Thoracic aorta (tissue), 2 donors: ENCODE results near the gene AK8. TPM values are rescaled to one million over a fixed set of nuclear protein-coding genes. Genes with fewer than 3 reads are reported as not detected.

ENCODE experiments used
- ATAC-seq: fragments of 150-250 bp; one replicate; pipeline ENCODE4 v1.8.0; 2017; ENCODE audit warnings: low read depth; ENCODE audit not compliant: insufficient number of reproducible peaks, low FRiP score
- DNase-seq: peaks from one replicate; pipeline ENCODE4 v3.0.0-alpha.2; 2020; ENCODE audit warnings: low spot score
- H3K27ac ChIP-seq, 2 donors: fragments of 200-600 bp; sonication (generic); 1 replicate in 1 of 2; 2 replicates in 1 of 2; pipeline ENCODE4 v1.5.1; 2016; ENCODE audit warnings: mild to moderate bottlenecking in 2 of 2, moderate library complexity in 2 of 2
- H3K27me3 ChIP-seq: fragments of 200-600 bp; sonication (generic); replicated peaks from 2 replicates; pipeline ENCODE4 v1.6.0; 2016; ENCODE audit warnings: mild to moderate bottlenecking; ENCODE audit not compliant: insufficient read depth
- H3K36me3 ChIP-seq: fragments of 200-600 bp; sonication (generic); one replicate; pipeline ENCODE4 v1.5.1; 2016
- H3K4me1 ChIP-seq, 2 donors: fragments of 200-600 bp; sonication (generic); 1 replicate in 1 of 2; 2 replicates in 1 of 2; pipeline versions ENCODE4 v1.5.1 to v1.6.0; 2016; ENCODE audit warnings: low read depth in 2 of 2, mild to moderate bottlenecking in 1 of 2; ENCODE audit not compliant: control insufficient read depth in 1 of 2
- H3K4me3 ChIP-seq: fragments of 200-600 bp; sonication (generic); 2 replicates; pipeline ENCODE4 v1.5.1; 2016; ENCODE audit warnings: mild to moderate bottlenecking
- H3K9me3 ChIP-seq: fragments of 200-600 bp; sonication (generic); 2 replicates; pipeline ENCODE4 v1.5.1; 2016
- total RNA-seq, 2 donors: library from RNA; depleted of rRNA; stranded (reverse); fragments of >200 nt; gene quantifications; one replicate each; pipeline versions ENCODE4 v1.1.0 to v1.2.3, GENCODE V29; 2016
- TF ChIP-seq, protein P1 (sequence below): fragments of 200-600 bp; sonication (generic); IDR thresholded peaks from one replicate; pipeline ENCODE4 v1.5.1; 2019; ENCODE audit warnings: antibody characterized with exemption

Gene AK8
- total RNA-seq, 2 donors from 2014 or later: 0.42 to 0.54 TPM

DNA sequence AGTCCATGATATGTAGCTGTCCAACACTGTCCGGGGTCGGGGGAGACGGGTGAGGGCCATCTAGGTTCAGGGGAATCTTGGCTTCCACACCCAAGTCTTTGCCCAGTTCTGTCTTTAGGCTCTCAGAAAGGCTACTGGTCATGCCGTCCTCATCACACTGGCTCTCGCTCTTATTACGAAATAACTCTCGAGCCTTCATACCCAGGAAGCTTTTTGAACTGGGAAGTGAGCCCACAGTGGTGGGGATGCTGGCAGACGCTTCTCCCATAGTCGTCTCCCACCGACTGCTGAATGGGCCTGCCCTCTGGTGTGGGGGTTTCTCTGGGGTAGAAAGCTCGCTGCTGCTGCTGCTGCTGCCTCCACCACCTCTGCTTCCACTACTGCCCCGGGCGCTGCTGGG, 18.2 kb upstream of the AK8 start:
- ATAC-seq: no peak
- TF ChIP-seq, protein P1, sequence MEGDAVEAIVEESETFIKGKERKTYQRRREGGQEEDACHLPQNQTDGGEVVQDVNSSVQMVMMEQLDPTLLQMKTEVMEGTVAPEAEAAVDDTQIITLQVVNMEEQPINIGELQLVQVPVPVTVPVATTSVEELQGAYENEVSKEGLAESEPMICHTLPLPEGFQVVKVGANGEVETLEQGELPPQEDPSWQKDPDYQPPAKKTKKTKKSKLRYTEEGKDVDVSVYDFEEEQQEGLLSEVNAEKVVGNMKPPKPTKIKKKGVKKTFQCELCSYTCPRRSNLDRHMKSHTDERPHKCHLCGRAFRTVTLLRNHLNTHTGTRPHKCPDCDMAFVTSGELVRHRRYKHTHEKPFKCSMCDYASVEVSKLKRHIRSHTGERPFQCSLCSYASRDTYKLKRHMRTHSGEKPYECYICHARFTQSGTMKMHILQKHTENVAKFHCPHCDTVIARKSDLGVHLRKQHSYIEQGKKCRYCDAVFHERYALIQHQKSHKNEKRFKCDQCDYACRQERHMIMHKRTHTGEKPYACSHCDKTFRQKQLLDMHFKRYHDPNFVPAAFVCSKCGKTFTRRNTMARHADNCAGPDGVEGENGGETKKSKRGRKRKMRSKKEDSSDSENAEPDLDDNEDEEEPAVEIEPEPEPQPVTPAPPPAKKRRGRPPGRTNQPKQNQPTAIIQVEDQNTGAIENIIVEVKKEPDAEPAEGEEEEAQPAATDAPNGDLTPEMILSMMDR: no peak
- Histone ChIP-seq H3K4me3 (no peak overlapping the region), H3K27me3 (no peaks in the 10 kb centered on the region), H3K36me3 (peaks cover 53% of the 10 kb centered on the region), H3K9me3 (no peaks in the 10 kb centered on the region), H3K4me1 (no peaks in the 10 kb centered on the region), H3K27ac (no peak overlapping the region)
- no peak for DNase-seq

GRCh38 chr9:132894862-132895835, 17.1 kb upstream of the AK8 start:
- no peak for ATAC-seq
- Histone ChIP-seq H3K9me3 (no peaks in the 10 kb centered on the region), H3K27ac (no peak overlapping the region), H3K4me1 (no peaks in the 10 kb centered on the region), H3K27me3 (no peaks in the 10 kb centered on the region), H3K4me3 (no peak overlapping the region), H3K36me3 (peaks cover 45% of the 10 kb centered on the region)
- no peak for DNase-seq
- TF ChIP-seq, protein P1: no peak

- Histone ChIP-seq H3K9me3 (no peaks in the 10 kb centered on the region), H3K27ac (no peak overlapping the region), H3K36me3 (peaks cover 39% of the 10 kb centered on the region), H3K27me3 (no peaks in the 10 kb centered on the region), H3K4me3 (no peak overlapping the region), H3K4me1 (no peaks in the 10 kb centered on the region)
- no peak for ATAC-seq
- TF ChIP-seq, protein P1: no peak
- no peak for DNase-seq
Observed at GRCh38 chr9:132894346-132894745, 16.3 kb upstream of the AK8 start.

- Histone ChIP-seq H3K27me3 (no peaks in the 10 kb centered on the region), H3K36me3 (peaks cover 27% of the 10 kb centered on the region), H3K9me3 (no peaks in the 10 kb centered on the region), H3K4me3 (no peak overlapping the region), H3K4me1 (no peaks in the 10 kb centered on the region), H3K27ac (no peak overlapping the region)
- TF ChIP-seq, protein P1: no peak
- DNase-seq (no peak), ATAC-seq (no peak)
Observed at GRCh38 chr9:132892400-132892799, 14.3 kb upstream of the AK8 start.

DNA sequence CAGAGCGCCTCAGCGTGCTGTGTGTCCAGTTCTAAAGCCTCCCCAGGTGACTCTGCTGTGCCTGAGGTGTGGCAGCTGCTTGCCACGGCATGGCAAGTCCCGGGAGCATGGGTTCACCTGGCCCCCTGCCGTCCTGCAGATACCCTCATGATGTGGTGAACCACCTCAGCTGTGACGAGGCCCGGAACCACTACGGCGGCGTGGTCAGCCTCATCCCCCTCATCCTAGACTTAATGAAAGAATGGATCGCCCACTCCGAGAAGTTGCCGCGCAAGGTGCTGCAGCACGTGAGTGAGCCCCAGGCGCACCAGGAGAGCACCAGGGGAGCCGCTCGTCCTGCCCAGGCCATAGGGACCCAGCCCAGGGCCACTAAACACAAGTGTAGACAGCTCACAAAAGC, 10.1 kb upstream of the AK8 start:
- H3K27me3 ChIP-seq: no peaks in the 10 kb centered on the region
- TF ChIP-seq, protein P1: no peak
- no peaks in the 10 kb centered on the region for H3K9me3 ChIP-seq
- no peak overlapping the region for H3K27ac ChIP-seq
- ATAC-seq (no peak), DNase-seq (no peak)
- H3K4me3 ChIP-seq: no peak overlapping the region
- no peaks in the 10 kb centered on the region for H3K4me1 ChIP-seq
- H3K36me3 ChIP-seq: peaks cover 7% of the 10 kb centered on the region
